ENCODE data around the gene CAPN10. TPM values are rescaled to one million over a fixed set of nuclear protein-coding genes. Genes with fewer than 3 reads are reported as not detected.

CAPN10 gene
- total and polyA plus RNA-seq, 4 donors: 28.2 to 42.9 (median 33.5) TPM

DNA sequence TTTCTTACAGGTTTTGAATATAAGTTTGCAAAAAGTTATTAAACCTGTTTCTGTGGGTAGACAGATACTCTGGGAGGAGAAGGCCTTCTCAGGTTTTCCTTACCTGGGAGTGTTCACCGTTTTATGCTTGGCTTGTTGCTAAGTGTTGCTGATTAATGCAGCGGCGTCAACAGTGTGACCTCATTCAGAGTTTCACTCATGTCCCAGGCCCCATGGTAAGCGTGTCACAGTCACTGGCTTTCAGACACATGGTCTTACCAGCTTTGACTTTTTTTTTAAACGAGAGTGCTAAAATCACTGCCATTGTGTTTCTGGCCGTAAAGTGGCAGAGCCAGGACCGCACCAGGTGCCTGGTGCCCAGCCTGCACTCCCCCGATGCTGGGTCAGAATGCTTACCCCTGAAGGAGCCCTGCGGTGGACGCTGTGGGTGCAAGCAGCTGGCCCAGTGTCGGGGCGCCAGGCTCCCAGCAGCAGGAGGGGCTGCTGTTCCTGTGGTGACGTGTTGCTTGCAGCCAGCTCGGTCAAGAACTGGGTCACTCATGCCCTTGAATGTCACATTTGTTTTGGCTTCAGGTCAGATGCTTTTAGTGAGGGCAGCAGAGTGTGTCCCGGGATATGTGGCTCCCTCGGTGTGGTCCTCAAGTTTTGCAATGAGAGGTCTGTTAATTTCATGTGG is 3.5 kb downstream of the CAPN10 start:
- H3K4me1 ChIP-seq (ENCODE audit: control insufficient read depth in 5 of 5, insufficient read depth in 5 of 5, low read length in 5 of 5): peaks cover 0 to 33% (median 13%) of the 10 kb centered on the region in 5 donors
- H3K9ac ChIP-seq (ENCODE audit: insufficient read depth in 1 of 2, low read length in 2 of 2): no peak overlapping the region
- H3K27ac ChIP-seq (ENCODE audit: low read depth in 1 of 2, low read length in 1 of 2): no peak overlapping the region
- DNase-seq: no peak
- H3K27me3 ChIP-seq (ENCODE audit: control insufficient read depth in 3 of 3, insufficient read depth in 3 of 3, low read length in 2 of 3): no peaks in the 10 kb centered on the region
- WGBS, 2 donors: 85 to 95% methylated on average over 16 of the region's 16 CpGs
- no peak for ATAC-seq (ENCODE audit: insufficient read depth, low FRiP score)
- H3K36me3 ChIP-seq (ENCODE audit: control insufficient read depth in 4 of 4, insufficient read depth in 4 of 4, low read length in 4 of 4): peaks cover 0 to 39% (median 6%) of the 10 kb centered on the region in 4 donors
- no peaks in the 10 kb centered on the region for H3K9me3 ChIP-seq (ENCODE audit: control insufficient read depth in 4 of 4, insufficient read depth in 3 of 4, low read length in 3 of 4)
- no peak overlapping the region for H3K4me3 ChIP-seq
- TF ChIP-seq CTCF (IDR thresholded peaks at IDR 0.05; ENCODE audit: control extremely low read depth, extremely low read depth): no peak

GRCh38 chr2:240590681-240591111 is 4.2 kb downstream of the CAPN10 start:
- ATAC-seq (ENCODE audit: insufficient read depth, low FRiP score) (no peak), DNase-seq (no peak)
- Histone ChIP-seq H3K27ac (ENCODE audit: low read depth in 1 of 2, low read length in 1 of 2) (no peak overlapping the region), H3K4me3 (no peak overlapping the region), H3K36me3 (ENCODE audit: control insufficient read depth in 4 of 4, insufficient read depth in 4 of 4, low read length in 4 of 4) (peaks cover 0 to 45% (median 6%) of the 10 kb centered on the region in 4 donors), H3K4me1 (ENCODE audit: control insufficient read depth in 5 of 5, insufficient read depth in 5 of 5, low read length in 5 of 5) (peaks cover 0 to 31% (median 7%) of the 10 kb centered on the region in 5 donors), H3K27me3 (ENCODE audit: control insufficient read depth in 3 of 3, insufficient read depth in 3 of 3, low read length in 2 of 3) (no peaks in the 10 kb centered on the region), H3K9me3 (ENCODE audit: control insufficient read depth in 4 of 4, insufficient read depth in 3 of 4, low read length in 3 of 4) (no peaks in the 10 kb centered on the region), H3K9ac (ENCODE audit: insufficient read depth in 1 of 2, low read length in 2 of 2) (no peak overlapping the region)
- 97% methylated on average over 21 of the region's 21 CpGs for WGBS, 2 donors
- TF ChIP-seq CTCF (IDR thresholded peaks at IDR 0.05; ENCODE audit: control extremely low read depth, extremely low read depth): no peak

DNA sequence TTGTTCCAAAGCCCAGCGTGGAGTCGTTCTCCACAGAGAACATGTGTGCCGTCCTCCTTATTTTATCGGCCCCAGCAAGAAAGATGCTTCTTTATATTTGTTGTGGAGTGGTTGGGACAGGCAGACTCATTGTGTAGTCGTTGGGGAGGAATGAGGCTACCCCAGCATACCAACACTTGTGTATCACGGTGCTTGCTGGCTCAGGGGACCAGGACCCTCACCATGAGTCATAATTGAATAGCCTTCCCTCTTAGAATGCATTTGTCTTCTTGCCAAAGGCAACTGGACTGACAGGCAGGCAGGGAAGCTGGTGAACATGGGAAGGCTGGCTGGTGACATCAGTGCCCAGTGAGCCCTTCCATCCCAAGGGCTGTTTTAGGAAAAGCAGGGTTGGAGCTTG is 4.7 kb downstream of the CAPN10 start:
- no peak overlapping the region for H3K27ac ChIP-seq (ENCODE audit: low read depth in 1 of 2, low read length in 1 of 2)
- no peak overlapping the region for H3K4me3 ChIP-seq
- H3K36me3 ChIP-seq (ENCODE audit: control insufficient read depth in 4 of 4, insufficient read depth in 4 of 4, low read length in 4 of 4): peaks cover 0 to 49% (median 4%) of the 10 kb centered on the region in 4 donors
- DNase-seq: no peak
- TF ChIP-seq CTCF (IDR thresholded peaks at IDR 0.05; ENCODE audit: control extremely low read depth, extremely low read depth): no peak
- no peak for ATAC-seq (ENCODE audit: insufficient read depth, low FRiP score)
- H3K4me1 ChIP-seq (ENCODE audit: control insufficient read depth in 5 of 5, insufficient read depth in 5 of 5, low read length in 5 of 5): peaks cover 0 to 30% (median 7%) of the 10 kb centered on the region in 5 donors
- no peaks in the 10 kb centered on the region for H3K27me3 ChIP-seq (ENCODE audit: control insufficient read depth in 3 of 3, insufficient read depth in 3 of 3, low read length in 2 of 3)
- no peak overlapping the region for H3K9ac ChIP-seq (ENCODE audit: insufficient read depth in 1 of 2, low read length in 2 of 2)
- 93 to 94% methylated on average over 6 of the region's 6 CpGs for WGBS, 2 donors
- no peaks in the 10 kb centered on the region for H3K9me3 ChIP-seq (ENCODE audit: control insufficient read depth in 4 of 4, insufficient read depth in 3 of 4, low read length in 3 of 4)
